ENCODE results near the gene KIF3C.
"Not testable (repeated sequence)": the region's sequence is repeated elsewhere in the genome, so short reads cannot be mapped to it uniquely, and the experiment has no call there.

KIF3C gene

DNA sequence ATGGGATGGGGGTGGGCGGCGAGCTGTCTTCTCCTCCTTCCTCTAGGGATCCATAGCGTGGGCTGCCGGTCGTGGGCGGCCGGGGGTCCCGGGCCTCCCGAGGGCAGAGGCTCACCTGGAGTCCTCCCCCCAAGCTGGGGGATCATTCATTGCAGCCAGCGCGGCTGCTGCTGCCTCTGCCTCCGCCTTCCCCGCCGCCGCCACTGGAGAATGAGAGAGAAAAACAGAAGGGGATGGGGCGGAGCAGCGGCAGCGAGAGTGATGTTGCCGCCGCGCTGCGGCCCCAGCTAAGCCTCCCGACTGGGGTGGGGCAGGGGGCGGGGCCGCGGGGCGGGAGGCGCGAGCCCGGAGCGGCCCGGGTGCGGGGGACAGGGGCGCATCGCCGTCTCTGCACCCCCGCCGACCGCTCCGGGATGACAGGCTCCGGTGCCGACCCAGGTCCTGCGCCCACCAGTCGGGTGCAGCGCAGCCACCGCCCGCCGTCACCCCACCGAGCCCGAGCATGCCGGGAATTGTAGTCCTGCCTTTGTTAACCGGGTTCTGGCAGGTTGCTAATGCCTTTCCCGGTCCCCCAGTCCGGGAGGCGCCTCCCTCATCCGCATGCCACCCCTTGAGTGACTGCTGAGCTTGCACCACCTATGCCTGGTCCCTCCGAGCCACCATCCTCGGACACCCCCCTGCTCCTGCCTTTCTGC, at the start of gene KIF3C:
Gene KIF3C (minus strand): TSS at position 225 of the 695 bp plus-strand sequence. CDS start 580 bp downstream, outside the sequence.
- peak; percentile 64 for DNase-seq (ENCODE audit: low read depth)

DNA sequence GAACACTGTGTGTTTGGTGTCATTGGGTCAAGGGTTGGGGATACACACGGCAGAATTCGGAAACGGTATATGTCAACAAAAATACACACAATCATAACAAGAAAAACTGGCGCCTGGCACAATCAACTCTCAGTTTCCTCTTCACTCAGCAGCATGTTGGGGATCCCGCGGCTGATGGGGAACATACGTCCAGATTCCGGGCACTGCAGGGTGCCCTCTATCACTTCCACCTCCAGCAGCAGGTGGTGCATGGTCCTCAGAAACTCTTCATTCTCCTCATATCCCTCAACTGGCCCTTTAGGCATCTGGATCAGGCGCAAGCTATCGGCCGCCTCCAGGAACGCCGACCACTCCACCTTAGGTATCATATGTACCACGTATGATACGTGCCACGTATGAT, 45.8 kb upstream of the KIF3C start:
- not testable (repeated sequence) for DNase-seq (ENCODE audit: low read depth)

DNA sequence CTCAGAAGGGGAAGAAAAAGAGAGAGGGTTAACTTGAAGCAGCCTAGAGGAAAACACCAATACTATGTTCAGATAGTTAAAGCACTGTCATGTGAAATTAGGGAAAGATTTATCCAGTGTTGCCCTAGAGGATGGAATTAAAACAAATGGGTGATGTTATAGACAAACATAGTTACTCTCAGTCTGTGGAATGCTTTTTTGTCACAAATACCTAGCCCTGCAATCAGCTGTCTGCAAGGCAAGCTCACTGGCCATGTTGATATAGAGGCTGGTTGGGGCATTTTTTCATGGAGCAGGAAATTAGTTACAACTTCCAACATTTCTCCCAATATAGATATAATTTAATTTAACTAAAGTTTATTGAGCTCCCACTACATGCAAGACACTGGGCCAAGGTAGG, 43.2 kb upstream of the KIF3C start:
- no peak for DNase-seq (ENCODE audit: low read depth)

DNA sequence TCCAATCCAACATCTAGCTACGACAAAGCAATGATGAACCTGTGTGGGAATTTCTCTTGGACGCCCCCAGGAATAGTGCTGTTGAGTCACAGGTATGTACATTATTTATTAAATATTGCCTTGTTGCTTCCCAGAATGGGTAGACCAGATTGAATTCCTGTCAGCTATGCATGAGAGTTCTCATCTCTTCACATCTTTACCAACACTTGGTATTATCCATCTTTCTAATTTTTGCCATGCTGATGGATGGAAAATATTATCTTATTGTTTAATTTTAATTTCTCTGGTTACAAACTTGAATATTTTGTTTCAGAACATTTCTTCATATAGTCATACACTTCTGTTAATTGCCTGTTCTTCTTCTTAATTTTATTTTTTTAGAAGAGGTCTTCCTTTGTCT, 42.0 kb upstream of the KIF3C start:
- DNase-seq (ENCODE audit: low read depth): no peak

DNA sequence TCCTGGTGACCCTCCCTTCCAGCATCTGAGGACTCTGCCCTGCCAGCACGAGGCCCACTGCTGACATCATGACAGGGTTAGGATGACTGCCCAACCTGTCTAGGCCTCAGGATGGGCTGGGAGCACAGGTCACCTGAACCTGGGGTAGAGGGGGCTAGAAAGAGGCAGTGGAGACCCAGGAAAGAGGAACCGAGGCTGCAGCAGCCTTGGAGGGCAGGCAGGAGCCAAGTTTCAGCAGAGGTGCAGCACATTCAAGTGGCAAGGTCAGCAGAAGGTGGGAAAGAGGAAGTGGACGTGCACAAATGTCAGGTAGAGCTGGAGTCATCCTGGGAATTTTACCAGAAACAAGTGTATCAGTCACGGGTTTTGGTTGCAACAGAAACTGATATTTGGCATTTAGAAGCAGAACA, 37.9 kb upstream of the KIF3C start:
- no peak for DNase-seq (ENCODE audit: low read depth)

DNA sequence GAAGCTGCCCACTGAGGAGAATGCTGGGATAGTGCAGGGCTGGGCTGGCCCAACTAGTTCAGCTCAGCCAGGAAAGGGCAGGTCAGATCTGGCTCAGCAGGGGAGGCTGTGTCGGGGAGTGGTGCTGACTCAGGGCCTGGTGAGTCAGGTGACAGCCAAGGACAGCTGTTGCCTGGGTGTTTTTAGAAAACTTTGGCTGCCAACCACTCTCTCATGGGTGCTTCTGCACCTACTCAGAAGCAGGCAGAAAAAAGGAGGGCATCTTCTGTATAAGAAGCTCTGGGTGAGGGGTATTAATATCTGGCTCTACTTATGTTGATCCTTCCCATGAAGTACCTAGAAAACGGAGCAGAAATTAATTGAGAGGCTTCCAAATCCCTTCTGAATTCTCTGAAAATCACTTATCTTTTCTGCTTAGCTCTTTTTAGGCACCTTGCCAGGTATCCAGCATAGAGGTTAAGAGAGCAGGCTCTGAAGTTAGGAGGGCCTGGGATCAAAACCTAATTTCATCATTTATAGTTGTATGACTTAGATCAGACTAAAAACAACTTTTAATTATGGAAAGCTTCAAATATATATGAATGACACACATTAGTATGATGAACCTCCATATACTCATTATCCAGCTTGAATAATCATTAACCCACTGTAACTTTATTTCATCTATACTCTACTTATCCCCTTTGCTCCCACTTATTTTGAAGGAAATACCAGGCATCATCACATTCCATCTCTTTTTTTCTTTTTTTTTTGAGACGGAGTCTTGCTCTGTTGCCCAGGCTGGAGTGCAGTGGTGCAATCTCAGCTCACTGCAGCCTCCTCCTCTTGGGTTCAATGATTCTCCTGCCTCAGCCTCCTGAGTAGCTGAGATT, 36.1 kb upstream of the KIF3C start:
- no peak for DNase-seq (ENCODE audit: low read depth)

DNA sequence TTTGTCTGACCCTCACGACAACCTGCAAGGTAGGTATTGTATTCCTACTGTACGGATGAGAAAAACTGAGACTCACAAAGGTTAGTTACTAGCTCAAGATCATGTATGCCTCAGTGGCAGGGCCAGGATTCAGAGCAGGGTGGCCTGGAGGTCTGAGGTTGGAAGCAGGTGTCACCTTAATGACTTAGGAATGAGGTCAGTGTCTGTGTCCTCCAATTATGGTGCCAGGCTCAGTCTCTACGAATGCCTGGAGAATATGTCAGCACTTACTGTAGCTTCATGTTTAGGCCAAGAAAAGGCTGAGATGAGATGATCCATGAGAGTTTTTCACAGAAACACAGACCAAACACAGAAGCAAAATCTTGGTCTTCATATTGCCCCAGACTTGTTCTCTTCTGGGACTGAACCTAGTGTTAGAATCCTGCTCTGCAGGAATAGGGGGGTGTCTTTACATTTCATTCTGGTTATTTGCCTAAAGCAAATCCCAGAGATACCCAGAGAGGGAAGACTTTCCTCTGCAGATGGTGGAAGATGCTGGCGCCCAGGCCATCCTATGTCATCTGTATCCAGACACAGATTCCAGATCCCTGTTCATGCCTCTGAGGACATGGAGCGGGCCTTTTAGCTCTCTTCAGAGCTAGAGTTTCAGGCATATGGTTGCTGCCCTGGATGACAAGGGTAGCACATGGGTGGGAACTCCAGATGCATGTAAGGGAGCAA, 35.3 kb upstream of the KIF3C start:
- no peak for DNase-seq (ENCODE audit: low read depth)

DNA sequence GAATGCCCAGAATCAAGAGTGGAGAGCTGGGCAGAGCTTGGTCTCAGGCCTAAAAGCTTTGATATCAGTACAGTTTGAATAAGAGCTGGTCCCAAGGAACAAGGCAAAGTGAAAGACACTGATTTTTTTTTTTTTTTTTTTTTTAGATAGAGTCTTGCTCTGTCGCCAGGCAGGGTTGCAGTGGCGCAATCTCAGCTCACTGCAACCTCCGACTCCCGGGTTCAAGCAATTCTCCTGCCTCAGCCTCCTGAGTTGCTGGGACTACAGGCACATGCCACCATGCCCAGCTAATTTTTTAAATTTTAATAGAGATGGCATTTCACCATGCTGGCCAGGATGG, 34.4 kb upstream of the KIF3C start:
- not testable (repeated sequence) for DNase-seq (ENCODE audit: low read depth)

DNA sequence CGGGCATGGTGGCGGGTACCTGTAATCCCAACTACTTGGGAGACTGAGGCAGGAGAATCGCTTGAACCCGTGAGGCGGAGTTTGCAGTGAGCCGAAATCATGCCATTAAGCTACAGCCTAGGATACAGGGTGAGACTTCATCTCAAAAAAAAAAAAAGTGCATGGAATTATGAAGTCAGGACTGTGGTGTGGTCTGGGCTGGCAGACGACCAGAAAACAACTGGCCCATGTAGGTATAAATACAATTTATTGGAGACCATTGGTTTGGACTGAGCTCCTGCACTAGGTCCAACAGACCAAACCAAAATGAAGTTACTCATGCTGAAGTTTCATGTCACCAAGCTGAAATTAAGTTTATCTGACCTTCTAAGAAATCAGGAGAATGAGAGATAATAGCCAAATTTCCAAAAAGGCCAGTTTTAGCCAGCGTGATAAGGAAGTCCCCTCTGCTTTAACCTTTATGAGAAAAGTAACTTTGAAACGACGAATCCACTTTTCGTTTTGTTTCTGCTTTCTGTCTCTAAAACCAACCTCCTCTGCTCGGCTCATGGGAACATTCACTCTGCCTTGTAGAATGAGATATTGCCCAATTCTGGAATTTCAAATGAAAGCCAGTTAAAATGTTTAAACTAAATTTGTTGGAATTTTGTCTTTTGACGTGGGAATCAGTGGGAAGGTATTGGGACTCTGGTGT, 33.9 kb upstream of the KIF3C start:
- no peak for DNase-seq (ENCODE audit: low read depth)

DNA sequence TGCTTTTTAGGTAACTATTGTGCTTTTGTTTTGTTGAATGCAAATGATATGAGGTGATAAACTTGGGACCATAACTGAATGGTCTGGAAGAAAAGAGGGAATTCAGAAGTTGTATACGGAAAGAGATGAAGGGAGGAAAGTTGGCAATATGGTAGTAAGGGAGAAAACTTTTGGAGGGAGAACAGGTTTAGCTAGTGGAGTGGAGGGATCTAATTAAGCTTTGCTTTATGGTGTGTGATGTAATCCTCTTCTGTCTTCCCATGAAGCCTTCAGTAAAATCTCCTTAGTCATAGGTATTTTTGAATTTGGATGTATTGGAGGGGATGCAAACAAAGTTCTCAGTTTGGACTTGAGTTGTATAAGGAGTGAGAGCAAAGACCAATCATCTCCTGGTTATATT, 31.4 kb upstream of the KIF3C start:
- no peak for DNase-seq (ENCODE audit: low read depth)

DNA sequence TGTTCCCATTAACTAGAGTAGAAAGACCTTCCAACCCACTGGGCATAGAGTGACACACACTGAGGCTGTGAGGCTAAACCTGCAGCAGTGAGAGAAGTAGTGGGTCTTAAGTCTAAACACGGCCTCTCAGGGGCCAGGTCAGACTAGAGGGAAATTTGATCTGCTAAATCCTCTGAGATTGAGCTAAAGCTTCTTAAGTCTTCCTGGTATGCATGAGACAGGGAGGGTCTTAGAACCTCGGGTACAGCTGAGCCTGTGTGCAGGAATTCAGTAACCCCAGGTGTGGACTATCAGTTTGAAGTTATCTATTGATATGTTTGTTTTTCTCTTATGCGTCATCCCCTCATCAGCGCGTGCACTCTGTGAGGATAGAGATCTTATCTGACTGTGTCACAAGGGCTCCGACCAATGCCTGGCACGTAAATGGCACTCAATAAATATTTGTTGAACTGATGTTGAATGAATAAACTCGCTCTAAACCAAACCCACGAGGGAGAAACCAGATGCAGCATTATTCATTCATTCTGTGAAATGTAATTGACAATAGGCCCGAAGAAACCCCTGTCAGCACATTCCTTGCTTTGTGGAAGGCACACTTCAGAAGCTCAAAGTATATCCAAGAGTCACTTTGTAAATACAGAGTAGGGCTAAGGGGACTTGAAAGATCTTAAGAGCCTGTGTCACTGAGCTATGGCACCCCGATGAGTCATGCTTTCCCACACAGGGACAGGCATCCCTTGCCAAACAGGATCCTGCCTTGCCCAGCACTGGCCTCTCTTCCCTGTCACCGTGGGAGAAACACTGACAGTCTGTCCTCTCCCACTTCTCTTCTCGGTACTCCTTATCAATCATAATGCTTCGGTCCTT, 29.9 kb upstream of the KIF3C start:
- DNase-seq (ENCODE audit: low read depth): no peak

DNA sequence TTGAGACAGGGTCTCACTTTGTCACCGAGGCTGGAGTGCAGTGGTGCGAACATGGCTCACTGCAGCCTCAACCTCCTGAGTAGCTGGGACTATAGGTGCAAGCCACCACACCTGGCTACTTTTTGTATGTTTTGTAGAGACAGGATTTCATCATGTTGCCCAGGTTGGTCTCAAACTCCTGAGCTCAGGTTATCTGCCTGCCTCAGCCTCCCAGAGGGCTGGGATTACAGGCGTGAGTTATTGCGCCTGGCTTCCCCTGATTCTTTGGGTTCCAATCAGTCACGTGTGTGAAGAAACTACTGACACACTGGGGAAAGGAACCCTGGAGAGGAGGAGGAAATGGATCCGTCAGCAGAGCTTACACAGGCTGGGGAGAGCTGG, 29.3 kb upstream of the KIF3C start:
- no peak for DNase-seq (ENCODE audit: low read depth)

DNA sequence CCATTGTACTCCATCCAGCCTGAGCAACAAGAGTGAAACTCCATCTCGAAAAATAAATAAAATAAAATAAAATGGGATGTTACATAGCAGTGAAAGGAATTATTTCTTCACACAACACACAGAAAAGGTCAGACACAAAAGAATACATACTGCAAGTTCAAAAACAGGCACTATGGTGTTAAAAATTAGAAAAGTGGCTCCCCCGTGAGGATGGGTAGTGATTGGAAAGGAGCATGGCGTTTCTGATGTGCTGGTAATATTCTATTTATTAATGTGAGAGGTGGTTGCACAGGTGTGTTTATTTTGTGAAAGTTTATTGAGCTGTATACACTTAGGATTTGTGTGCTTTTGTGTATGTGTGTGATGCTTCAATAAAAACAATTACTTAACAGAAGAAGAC, 28.6 kb upstream of the KIF3C start:
- no peak for DNase-seq (ENCODE audit: low read depth)

DNA sequence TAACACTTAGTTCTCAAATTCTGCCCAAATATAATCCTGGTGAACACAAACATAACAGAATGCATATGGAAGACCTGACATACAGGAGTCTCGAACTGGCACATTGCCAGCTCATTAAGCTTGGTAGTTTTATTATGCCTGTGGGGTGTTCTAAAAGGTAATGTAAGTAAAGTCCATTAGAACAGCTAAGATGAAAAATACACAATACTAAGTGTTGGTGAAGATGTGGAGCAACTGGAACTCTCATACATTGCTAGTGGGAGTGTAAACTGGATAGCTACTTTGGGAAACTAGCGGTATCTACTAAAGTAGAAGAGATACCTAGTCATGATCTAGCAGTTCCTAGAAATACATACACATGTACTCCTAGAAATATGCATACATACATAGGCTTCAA, 27.3 kb upstream of the KIF3C start:
- DNase-seq (ENCODE audit: low read depth): no peak

DNA sequence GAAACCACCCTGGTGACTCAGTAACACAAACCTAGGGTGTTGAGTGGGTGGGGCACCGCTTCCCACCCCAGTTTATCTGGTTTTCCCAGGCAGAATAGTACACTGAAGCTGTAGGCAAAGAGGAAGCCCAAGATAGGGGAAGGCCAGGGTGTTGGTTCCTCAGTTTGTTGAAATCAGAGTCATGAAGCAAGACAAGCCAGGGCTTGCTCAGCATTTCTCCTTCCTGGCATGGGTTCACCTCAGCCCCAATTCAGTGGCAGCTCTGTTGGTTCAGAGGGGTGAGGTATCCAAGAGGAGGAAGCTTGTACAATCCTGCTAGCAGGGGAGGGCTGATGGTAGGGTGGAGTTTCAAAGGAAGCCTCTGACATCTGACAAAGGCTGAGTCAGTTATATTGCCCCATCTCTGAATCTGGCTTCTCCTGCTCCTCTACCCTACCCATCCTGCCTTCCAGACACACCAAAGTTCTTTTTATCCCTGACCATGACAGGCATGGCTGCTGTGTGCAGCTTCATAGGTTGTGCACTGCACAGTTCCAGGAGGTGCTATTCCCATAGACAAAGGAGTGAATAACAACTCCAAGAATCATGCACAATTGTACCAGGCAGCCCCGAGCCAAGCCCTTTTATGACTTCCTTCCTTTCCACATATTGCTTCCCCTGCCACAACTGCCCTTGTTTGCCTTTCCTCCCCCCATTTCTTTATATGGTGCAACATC, 26.7 kb upstream of the KIF3C start:
- DNase-seq (ENCODE audit: low read depth): no peak

DNA sequence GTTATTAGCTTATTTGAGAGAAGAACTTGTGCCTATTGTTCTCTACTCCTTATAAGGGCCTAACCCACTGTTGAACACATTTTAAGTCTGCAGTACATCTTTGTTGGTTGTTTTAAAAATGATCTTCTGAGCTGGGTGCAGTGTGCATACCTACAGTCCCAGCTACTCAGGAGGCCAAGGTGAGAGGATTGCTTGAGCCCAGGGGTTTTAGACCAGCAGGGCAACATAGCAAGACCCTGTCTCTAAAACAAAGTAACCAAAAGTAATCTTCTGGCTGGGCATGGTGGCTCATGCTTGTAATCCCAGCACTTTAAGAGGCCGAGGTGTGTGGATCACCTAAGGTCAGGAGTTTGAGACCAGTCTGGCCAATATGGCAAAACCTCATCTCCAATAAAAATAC, 25.8 kb upstream of the KIF3C start:
- DNase-seq (ENCODE audit: low read depth): no peak

DNA sequence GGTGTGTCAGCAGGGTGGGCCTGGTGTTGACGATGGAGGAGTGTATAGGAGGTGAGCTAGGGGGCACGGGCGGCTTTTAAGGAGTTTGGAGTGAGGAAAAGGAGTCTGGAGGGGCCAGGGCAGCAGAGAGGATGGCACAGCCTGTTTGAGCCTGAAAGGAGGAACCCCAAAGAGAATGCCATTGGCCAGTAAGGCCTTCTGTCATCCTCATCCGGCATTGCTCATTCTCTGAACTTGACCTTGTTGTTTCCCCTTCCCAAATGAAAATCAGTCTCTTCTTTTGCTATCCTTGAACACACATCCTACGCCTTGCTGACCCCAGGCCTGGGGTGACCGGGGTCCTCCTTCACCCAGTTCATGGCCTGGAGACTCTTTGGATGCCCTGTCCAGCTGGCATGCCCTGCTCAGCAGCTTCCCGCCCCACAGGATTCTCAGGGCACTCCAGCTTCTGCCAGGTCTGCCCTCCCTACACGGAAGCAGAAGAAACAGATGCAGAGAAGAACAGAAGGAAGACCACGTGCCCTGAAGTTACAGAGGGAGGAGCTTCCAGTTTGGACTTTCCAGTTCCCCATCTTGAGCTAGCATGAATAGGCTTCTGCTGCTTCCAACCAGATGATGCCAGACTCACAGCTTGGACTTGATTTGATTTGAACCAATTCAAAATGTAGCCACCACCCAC, 20.5 kb upstream of the KIF3C start:
- no peak for DNase-seq (ENCODE audit: low read depth)

DNA sequence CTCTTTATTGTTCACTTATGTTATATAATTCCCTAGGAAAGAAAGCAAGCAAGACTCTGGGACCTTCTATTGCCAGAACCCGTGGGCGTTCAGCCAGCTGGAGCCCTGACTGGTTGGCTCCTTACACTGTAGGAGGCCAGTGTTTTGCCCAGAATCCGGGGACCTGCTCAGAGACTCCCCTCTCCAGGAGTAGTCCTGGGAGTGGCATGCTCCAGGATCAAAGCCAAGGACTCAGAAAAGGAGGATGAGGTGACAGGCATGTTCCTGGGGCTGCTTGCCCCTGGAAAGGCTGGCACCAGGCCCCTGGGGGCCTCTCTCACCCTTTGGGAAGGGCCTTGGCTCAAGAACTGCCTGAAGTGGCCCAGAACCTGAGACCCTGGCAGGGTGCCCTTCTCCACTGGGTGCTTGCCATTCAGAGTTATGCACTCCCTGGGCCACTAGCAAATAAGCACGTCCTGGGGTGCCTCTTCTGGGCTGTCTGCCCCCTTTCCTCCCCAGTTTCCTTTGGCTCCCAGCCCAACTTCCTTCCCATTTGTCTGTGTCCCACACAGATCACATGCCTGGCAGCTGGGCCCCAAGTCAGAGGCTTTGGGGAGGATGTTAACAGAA, 19.6 kb upstream of the KIF3C start:
- no peak for DNase-seq (ENCODE audit: low read depth)

DNA sequence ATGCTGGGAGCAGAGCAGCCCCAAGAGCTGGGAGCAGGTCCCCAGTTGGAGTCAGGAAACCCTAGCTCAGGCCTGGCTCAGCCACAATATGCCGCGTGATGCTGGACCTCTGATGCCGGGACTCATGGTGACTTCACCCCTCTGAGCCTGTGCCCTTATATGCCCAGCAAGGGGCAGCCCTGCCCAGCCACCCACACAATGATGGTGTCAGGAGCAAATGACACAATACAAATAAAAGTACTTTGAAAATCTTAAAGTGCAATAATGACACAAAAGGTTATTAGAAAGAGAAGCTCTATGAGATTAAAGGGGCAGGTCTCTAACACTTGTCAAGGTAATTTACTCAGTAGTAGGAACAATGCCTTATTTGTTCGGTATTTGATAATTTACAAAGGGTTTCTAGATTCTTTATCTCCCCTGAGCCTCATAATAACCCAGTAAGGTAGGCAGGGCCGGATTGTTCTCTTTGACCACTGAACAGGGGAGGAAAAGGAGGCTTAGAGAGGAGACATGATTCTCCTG, 18.3 kb upstream of the KIF3C start:
- no peak for DNase-seq (ENCODE audit: low read depth)
